GM21390 (cell line): ENCODE measurements around the gene IFNA13.

Experiments
- ATAC-seq: cut with Tn5 transposase; IDR thresholded peaks from one replicate; pipeline ENCODE4 v1.9.1; 2021; ENCODE audit not compliant: unreplicated experiment

The IFNA13 gene

GRCh38 chr9:21362287-21362686 is 5.6 kb downstream of the IFNA13 start:
- no peak for ATAC-seq

GRCh38 chr9:21357479-21358460 is 10.1 kb downstream of the IFNA13 start:
- peak; percentile 89 for ATAC-seq

- ATAC-seq = no peak
Observed at GRCh38 chr9:21350787-21351186, 17.1 kb downstream of the IFNA13 start, which contains the start of gene IFNA6. Gene IFNA6, minus strand, starts transcription at chr9:21350887. Its CDS starts 0 bp downstream, at chr9:21350887.

GRCh38 chr9:21348430-21348970 is 19.4 kb downstream of the IFNA13 start:
- ATAC-seq = no peak

- no peak for ATAC-seq
Observed at GRCh38 chr9:21340735-21341134, 27.1 kb downstream of the IFNA13 start.

- no peak for ATAC-seq
Observed at GRCh38 chr9:21336457-21336856, 31.4 kb downstream of the IFNA13 start.

GRCh38 chr9:21334701-21335632 is 32.9 kb downstream of the IFNA13 start, which contains the start of gene KLHL9:
Gene KLHL9, minus strand, starts transcription at chr9:21335404. Its CDS starts 545 bp downstream, at chr9:21334859.
- peak; percentile 87 for ATAC-seq

GRCh38 chr9:21333226-21333625 is 34.6 kb downstream of the IFNA13 start:
- ATAC-seq = no peak

- no peak for ATAC-seq
Observed at GRCh38 chr9:21331676-21332402, 36.0 kb downstream of the IFNA13 start.

GRCh38 chr9:21326526-21327139 is 41.2 kb downstream of the IFNA13 start:
- peak; percentile 76 for ATAC-seq

GRCh38 chr9:21324047-21324446 is 43.8 kb downstream of the IFNA13 start:
- ATAC-seq = no peak

- ATAC-seq = no peak
Observed at GRCh38 chr9:21322911-21323461, 44.9 kb downstream of the IFNA13 start.

- no peak for ATAC-seq
Observed at GRCh38 chr9:21320465-21320864, 47.4 kb downstream of the IFNA13 start.

- peak; percentile 72 for ATAC-seq
Observed at GRCh38 chr9:21317956-21318923, 49.6 kb downstream of the IFNA13 start.
